HG03066 (cell line): ENCODE measurements around the gene LRRC74A.

Experiments
- ATAC-seq: cut with Tn5 transposase; IDR thresholded peaks from one replicate; pipeline ENCODE4 v1.9.1; 2021; ENCODE audit warnings: low read depth; ENCODE audit not compliant: unreplicated experiment

LRRC74A gene

GRCh38 chr14:76918256-76918781, 92.1 kb downstream of the LRRC74A start:
- no peak for ATAC-seq

- no peak for ATAC-seq
Measured at GRCh38 chr14:76918782-76919394, 92.7 kb downstream of the LRRC74A start.
